Right lobe of liver (tissue), 4 donors: ENCODE data around the gene RIMKLA.

Source experiments
- CTCF ChIP-seq, 4 donors: fragments of 200-600 bp in 3 of 4; fragments of 450-650 bp in 1 of 4; IDR thresholded peaks; one replicate each; pipeline versions ENCODE4 v1.5.1 to v1.8.0; 2016 to 2022; ENCODE audit warnings: antibody characterized with exemption in 4 of 4, mild to moderate bottlenecking in 2 of 4
- POLR2A ChIP-seq: fragments of 450-650 bp; IDR thresholded peaks from one replicate; pipeline ENCODE4 v1.6.1; 2017; ENCODE audit warnings: antibody characterized with exemption, mild to moderate bottlenecking
- donor health status: DM: no; HTN: no; CAD: no.
- donor health status: DM: no; HTN: no; CAD: no.
- donor health status: DM: no; HTN: yes; CAD: no.

- TF ChIP-seq CTCF (IDR thresholded peaks at IDR 0.05) (no peak), POLR2A (no peak)
These were observed 21.1 kb upstream of the RIMKLA start for GRCh38 chr1:42359466-42359865.
